ENCODE data around the gene PCSK1.

GRCh38 chr5:96408841-96409538, 24.1 kb downstream of the PCSK1 start:
- TF ChIP-seq, protein P1, sequence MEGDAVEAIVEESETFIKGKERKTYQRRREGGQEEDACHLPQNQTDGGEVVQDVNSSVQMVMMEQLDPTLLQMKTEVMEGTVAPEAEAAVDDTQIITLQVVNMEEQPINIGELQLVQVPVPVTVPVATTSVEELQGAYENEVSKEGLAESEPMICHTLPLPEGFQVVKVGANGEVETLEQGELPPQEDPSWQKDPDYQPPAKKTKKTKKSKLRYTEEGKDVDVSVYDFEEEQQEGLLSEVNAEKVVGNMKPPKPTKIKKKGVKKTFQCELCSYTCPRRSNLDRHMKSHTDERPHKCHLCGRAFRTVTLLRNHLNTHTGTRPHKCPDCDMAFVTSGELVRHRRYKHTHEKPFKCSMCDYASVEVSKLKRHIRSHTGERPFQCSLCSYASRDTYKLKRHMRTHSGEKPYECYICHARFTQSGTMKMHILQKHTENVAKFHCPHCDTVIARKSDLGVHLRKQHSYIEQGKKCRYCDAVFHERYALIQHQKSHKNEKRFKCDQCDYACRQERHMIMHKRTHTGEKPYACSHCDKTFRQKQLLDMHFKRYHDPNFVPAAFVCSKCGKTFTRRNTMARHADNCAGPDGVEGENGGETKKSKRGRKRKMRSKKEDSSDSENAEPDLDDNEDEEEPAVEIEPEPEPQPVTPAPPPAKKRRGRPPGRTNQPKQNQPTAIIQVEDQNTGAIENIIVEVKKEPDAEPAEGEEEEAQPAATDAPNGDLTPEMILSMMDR (conservative IDR thresholded peaks at IDR 0.05) = no peak
- TF ChIP-seq EZH2 (IDR thresholded peaks at IDR 0.05; ENCODE audit: low read depth) = no peak

All from PC-9 (cell line).